CD4-positive, alpha-beta T cell treated with Interleukin-21 for 1 hour (primary cell): Measurements from ENCODE around the gene ABCC5.

Experiments used
- DNase-seq: peaks from one replicate; pipeline ENCODE4 v3.0.0-alpha.2; 2020

ABCC5 gene

DNA sequence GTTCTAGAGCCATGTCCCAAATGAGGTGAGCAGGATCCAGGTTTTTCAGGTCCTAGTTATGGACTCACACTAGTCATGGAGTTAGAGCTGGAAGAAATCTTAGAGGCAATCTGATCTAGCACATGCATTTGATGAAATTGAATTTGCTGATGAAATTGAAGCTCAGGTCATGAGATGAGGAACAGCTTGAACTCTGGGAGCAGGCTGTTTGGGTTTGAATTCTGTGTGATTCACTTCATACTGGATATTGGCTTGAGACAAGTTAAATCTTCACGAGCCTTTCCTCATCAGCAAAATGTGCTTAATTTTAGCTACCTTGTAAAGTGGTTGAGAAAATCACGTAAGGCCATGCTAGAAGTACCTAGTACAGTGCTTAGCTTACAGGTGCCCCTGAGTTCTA, 99.5 kb downstream of the ABCC5 start:
- no peak for DNase-seq

DNA sequence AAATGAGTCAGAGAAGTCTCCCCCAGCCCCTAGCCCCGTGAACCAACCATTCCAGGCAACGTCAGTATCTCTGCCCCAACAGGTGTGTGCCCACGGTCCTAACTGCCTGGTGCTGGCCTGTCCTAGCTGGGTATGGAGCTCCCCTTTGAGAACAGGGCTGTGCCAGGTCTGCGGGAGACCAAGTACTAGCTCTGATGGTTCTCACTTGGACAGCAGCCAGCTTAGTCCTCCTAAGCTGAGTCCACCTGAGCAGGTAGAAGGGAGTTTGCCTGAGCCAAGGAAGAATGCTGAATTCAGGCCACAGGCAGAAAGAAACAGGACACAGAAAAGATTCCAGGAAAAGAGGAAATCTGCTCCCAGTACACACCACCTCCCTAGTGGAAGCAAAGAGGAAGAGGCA, 99.9 kb downstream of the ABCC5 start:
- DNase-seq: no peak

DNA sequence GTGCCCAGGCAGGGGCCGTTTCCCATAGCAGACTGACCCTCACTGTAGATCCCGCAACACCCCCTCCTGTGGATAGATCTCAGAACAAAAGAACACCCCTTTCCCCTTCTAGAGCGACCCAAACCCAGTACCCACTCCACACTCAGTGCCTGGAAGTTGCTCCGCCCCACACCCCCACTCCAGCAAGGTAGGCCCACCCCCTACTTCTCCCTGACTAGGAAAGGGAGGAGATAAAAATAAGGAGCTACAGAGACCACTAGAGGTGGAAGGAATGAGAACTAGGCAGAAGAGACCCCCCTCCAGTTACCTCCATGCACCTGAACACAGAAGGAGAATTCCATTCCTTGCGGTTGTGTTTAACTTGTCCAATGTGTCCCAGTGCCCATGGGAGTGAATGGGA, 102.8 kb downstream of the ABCC5 start:
- DNase-seq: no peak

DNA sequence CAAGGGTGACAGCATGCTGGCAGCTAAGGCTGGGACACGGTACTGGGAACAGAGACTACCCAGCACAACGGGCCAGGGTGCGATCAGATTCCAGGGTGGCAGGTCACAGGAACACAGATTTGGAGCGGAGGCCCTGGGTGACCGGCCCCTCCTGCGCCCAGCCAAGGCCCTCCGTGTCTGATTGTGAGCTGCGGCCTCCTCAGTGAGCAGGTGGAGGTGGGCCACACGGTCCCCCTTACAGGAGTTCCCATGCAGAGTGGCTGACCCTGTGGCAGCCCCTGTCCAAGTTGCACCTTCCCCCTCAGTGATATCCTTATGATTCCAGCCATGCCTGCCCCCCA, 104.1 kb downstream of the ABCC5 start:
- DNase-seq: no peak

DNA sequence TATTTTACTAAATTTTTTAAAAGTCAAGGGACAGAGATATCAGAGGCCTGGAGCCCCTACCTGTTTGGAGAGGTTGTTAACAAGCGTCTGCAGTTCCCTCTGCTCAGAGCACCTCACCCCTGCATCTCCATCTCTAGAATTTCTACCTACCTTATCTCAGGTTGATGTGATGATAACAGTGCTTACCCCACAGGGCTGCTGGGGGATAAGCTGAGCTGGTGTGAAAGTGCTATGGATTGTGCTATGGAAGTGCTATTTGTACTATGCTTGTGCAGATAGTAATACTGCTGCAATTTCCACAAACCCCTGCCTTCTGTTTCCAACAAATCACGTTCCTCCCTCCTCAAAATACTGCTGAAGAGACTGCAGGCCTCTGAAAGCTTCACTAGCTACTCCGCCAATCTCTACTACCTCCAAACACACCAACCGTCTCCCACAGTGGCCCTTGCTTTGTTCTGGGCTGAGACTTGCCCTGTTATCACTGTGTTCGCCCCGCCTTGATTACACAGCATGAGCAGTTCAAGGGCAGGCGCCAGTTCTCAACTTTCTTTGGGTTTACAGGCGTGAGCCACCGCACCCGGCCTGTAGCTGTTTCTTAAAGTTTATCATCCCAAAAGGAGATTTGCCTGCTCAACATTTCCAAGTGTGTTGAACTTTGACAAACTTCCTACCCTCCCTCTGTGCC, 104.6 kb downstream of the ABCC5 start:
- no peak for DNase-seq

DNA sequence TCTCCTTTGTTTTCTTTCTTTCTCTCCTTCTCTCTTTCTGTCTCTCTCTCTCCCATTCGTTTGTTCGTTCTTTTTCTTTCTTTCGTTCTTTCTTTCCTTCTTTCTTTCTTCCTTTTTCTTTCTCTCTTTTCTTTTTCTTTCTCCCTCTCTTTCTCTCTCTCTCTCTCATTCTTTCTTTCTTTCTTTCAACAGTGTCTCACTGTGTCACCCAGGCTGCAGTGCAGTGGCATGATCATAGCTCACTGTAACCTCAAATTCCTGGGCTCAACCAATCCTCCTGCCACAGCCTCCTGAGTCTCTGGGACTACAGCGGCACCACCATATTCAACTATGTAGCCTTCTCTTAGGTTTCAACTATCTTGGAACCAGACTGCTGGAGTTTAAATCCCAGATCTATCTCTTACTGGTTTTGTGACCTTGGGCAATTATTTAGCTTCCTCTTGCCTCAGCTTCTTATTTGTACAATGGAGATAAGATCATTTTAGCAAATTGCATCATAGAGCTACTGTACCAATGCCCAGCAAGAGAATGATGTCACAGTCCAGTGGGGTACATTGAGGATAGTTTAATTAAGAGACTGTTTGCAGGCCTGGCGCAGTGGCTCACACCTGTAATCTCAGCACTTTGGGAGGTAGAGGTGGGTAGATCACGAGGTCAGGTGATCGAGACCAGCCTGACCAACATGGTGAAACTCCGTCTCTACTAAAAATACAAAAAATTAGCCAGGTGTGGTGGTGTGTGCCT, 105.7 kb downstream of the ABCC5 start:
- DNase-seq: no peak

DNA sequence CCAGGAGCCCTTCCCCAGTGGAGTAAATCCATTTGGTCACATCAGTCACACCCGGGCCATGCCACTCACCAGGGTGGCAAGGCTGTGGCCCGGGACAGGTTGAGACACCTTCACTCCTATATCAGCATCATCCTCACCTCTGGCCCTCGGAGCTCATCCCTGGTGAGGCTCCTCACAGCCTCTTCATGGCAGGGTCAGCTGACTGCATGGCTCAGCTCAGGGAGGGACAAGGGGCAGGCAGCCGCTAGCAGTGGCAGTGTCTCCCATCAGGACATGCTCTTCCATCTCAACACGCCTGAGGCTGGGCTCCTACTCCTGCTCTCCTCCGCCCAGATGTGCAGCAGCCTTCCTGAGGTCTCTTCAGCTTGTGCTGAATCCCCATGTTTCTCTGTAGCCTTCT, 106.6 kb downstream of the ABCC5 start:
- DNase-seq: no peak

GRCh38 chr3:183909030-183909600, 108.6 kb downstream of the ABCC5 start:
- no peak for DNase-seq

DNA sequence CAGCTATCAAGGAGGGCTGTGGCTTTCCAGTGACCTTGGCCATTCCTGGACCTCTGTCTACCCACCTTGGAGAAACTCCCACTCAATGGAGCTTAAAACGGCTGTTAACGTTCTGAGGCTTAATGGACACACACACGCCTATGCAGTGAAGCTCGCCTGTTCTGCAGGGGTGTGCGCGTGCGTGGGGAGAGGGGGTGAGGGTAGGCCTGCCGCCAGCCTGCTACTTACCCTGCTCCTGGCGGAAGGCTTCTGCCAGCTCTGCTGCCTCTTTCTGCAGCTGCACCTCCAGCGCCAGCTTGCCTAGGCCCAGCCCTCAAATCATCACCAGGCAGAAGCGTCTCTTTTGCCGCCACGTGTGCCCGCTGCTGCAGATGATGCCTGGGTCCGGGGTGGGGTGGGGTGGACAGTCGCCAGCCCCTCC, 109.8 kb downstream of the ABCC5 start:
- no peak for DNase-seq

DNA sequence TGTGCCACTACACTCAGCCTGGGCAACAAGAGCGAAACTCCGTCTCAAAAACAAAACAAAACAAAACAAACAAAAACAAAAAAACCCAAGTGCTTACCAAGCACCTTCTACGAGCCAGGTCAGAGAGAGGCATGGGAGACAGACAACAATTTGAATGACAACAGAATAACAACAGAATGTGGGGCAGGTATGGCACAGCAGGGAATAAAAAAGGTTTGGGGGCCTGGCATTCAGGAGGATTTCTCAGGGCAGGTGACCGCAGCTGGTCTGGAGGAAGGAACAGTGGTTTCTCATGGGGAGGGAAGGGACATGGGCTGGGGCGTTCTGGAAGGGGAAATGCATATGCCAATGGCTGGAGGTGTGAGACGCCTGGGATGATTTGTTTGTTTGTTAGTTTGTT, 110.5 kb downstream of the ABCC5 start:
- no peak for DNase-seq

DNA sequence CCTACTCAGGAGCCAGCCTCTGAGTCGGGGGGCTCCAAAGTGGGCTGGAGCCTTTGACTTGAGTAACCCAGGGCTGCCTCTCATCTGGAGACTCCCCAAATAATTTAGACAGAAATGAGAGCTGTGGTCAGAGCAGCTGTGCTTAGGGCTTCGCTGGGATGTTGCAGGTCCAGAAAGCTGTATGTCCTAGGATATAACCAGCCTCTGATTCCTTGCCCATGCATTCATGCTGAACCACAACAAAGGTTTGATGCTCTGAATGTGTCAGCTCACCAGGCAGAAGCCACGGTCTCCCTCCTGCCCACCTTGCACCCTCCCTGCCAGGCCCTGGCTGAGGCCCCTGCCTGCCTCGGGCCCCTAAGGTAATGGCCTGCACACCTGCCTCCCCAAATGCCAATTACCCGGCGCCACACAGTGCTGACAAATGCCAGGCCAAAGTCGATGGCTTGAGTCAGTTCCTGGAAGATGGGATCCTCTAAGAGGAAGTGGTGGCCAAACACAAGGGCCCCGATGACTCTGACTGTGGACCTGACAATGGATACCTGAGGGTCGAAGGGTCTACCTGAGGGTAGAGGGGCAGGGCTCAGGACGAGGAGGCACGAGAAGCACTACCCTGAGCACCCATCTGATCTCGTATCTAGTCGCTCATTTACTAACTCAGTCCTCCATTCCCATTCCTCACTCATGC, 111.3 kb downstream of the ABCC5 start:
- no peak for DNase-seq

GRCh38 chr3:183904833-183905780, 112.6 kb downstream of the ABCC5 start:
- DNase-seq: no peak

GRCh38 chr3:183898028-183898431, 119.7 kb downstream of the ABCC5 start:
- DNase-seq: no peak

DNA sequence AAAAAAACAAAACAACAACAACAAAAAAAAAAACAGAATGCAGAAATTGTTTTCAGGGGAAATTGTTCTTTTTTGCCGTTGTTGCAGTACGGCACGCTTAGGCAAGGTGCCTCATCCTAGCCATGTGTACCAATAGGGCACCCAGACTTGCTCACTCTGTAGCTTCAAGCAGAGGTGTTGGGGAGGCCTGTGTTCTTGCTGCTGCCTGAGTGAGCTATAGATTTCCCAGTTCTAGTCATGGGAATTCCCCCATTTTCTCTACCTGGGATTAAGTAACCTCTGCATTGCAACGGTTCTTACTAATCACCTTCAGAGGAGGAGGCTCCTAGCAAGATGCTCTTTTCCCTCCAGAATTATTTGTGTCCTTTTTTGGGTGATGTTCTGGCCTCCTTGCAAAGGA, 120.1 kb downstream of the ABCC5 start:
- no peak for DNase-seq

- no peak for DNase-seq
These were observed 121.1 kb downstream of the ABCC5 start for GRCh38 chr3:183896610-183897009.

GRCh38 chr3:183896184-183896583, 121.5 kb downstream of the ABCC5 start:
- no peak for DNase-seq

DNA sequence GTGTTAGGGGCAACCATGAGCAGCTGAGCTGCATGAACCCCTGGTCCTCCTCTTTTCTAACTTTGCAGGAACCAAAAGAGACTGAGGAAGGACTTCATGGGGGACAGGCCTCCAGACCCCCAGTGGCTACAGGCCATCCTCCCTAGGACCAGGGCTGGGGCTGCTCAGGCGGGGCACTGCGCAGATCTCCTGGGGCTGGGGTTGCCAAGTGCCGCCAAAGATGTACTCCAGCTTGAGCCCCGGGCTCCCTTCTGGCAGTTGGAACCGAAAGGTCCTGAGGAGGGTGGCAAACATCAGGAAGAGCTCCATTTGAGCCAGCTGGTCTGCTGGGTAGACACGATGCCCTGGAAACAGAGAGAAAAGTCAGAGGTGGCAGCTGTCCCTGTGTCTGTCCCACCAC, 121.9 kb downstream of the ABCC5 start:
- no peak for DNase-seq

GRCh38 chr3:183895296-183895695, 122.4 kb downstream of the ABCC5 start:
- DNase-seq: peak; percentile 68

GRCh38 chr3:183892610-183893214, 125.0 kb downstream of the ABCC5 start:
- no peak for DNase-seq

- no peak for DNase-seq
These were observed 131.9 kb downstream of the ABCC5 start for GRCh38 chr3:183885766-183886165.

GRCh38 chr3:183884427-183885296, 133.0 kb downstream of the ABCC5 start, which contains the start of gene PARL:
Gene PARL (minus strand): TSS chr3:183884880. CDS start chr3:183884846, 34 bp downstream.
- DNase-seq: peak; percentile 95
